H9 (cell line): ENCODE results near the gene NUCB2. TPM values are rescaled to one million over a fixed set of nuclear protein-coding genes. Genes with fewer than 3 reads are reported as not detected.

ENCODE experiments used
- DNase-seq: peaks from one replicate; pipeline ENCODE4 v3.0.0-alpha.2; 2017
- H2AFZ ChIP-seq: one replicate; pipeline ENCODE4 v1.6.1; 2013; ENCODE audit warnings: mild to moderate bottlenecking, low read length, control low read depth, moderate library complexity
- H2AK5ac ChIP-seq: 2 replicates; pipeline ENCODE4 v1.6.1; 2013; ENCODE audit warnings: low read length, control low read depth, mixed read lengths; ENCODE audit not compliant: insufficient read length
- H2BK120ac ChIP-seq: one replicate; pipeline ENCODE4 v1.6.1; 2013; ENCODE audit warnings: low read depth, mild to moderate bottlenecking, low read length, control low read depth, inconsistent platforms; ENCODE audit not compliant: poor library complexity, severe bottlenecking
- H2BK12ac ChIP-seq: 2 replicates; pipeline ENCODE4 v1.6.1; 2013; ENCODE audit warnings: low read length, control low read depth, mixed read lengths, low read depth; ENCODE audit not compliant: insufficient read length
- H2BK15ac ChIP-seq: 2 replicates; pipeline ENCODE4 v1.6.1; 2013; ENCODE audit warnings: low read depth, low read length, control low read depth
- H2BK20ac ChIP-seq: one replicate; pipeline ENCODE4 v1.6.1; 2013; ENCODE audit warnings: low read depth, mild to moderate bottlenecking, low read length, control low read depth, inconsistent platforms; ENCODE audit not compliant: poor library complexity, severe bottlenecking
- H2BK5ac ChIP-seq: 2 replicates; pipeline ENCODE4 v1.6.1; 2013; ENCODE audit warnings: low read length, control low read depth, mixed read lengths; ENCODE audit not compliant: insufficient read length
- H3K14ac ChIP-seq: 2 replicates; pipeline ENCODE4 v1.6.1; 2013; ENCODE audit warnings: low read length, control low read depth; ENCODE audit not compliant: insufficient read depth
- H3K18ac ChIP-seq: 2 replicates; pipeline ENCODE4 v1.6.1; 2013; ENCODE audit warnings: low read depth, mild to moderate bottlenecking, mixed read lengths, low read length, control low read depth; ENCODE audit not compliant: insufficient read length
- H3K23ac ChIP-seq: 2 replicates; pipeline ENCODE4 v1.6.1; 2013; ENCODE audit warnings: low read length, control low read depth, mixed read lengths, low read depth; ENCODE audit not compliant: insufficient read length
- H3K23me2 ChIP-seq: 2 replicates; pipeline ENCODE4 v1.6.1; 2013; ENCODE audit warnings: low read depth, mild to moderate bottlenecking, mixed read lengths, low read length, control low read depth; ENCODE audit not compliant: insufficient read length, poor library complexity, severe bottlenecking
- H3K27ac ChIP-seq: 2 replicates; pipeline ENCODE4 v1.5.1; 2013; ENCODE audit warnings: low read length, control low read depth, mixed read lengths, low read depth; ENCODE audit not compliant: insufficient read length
- H3K27me3 ChIP-seq: 2 replicates; pipeline ENCODE4 v1.6.1; 2013; ENCODE audit warnings: low read length, control low read depth, inconsistent platforms; ENCODE audit not compliant: insufficient read depth
- H3K4ac ChIP-seq: 2 replicates; pipeline ENCODE4 v1.6.1; 2013; ENCODE audit warnings: low read depth, mild to moderate bottlenecking, control low read depth, inconsistent platforms, low read length, moderate library complexity
- H3K4me1 ChIP-seq: 2 replicates; pipeline ENCODE4 v1.6.1; 2013; ENCODE audit warnings: low read length, control low read depth, inconsistent platforms; ENCODE audit not compliant: insufficient read depth
- H3K4me2 ChIP-seq: 2 replicates; pipeline ENCODE4 v1.6.1; 2013; ENCODE audit warnings: low read length, control low read depth, mixed read lengths; ENCODE audit not compliant: insufficient read length, insufficient read depth
- H3K56ac ChIP-seq: 2 replicates; pipeline ENCODE4 v1.6.1; 2013; ENCODE audit warnings: low read depth, mild to moderate bottlenecking, mixed read lengths, low read length, control low read depth; ENCODE audit not compliant: insufficient read length
- H3K79me1 ChIP-seq: 2 replicates; pipeline ENCODE4 v1.6.1; 2013; ENCODE audit warnings: low read depth, mild to moderate bottlenecking, moderate library complexity, low read length, control low read depth, inconsistent platforms; ENCODE audit not compliant: insufficient read depth, poor library complexity, severe bottlenecking
- H3K79me2 ChIP-seq: 2 replicates; pipeline ENCODE4 v1.6.1; 2013; ENCODE audit warnings: low read length, control low read depth, inconsistent platforms; ENCODE audit not compliant: insufficient read depth
- H3K9ac ChIP-seq: 2 replicates; pipeline ENCODE4 v1.6.1; 2013; ENCODE audit warnings: low read length, control low read depth, mixed read lengths; ENCODE audit not compliant: insufficient read length; ENCODE audit errors: extremely low read depth
- H3K9me3 ChIP-seq: one replicate; pipeline ENCODE4 v1.6.1; 2013; ENCODE audit warnings: low read depth, low read length, inconsistent platforms; ENCODE audit not compliant: control insufficient read depth
- H3T11ph ChIP-seq: one replicate; pipeline ENCODE4 v1.6.1; 2013; ENCODE audit warnings: mild to moderate bottlenecking, low read length, control low read depth, inconsistent platforms
- H4K20me1 ChIP-seq: one replicate; pipeline ENCODE4 v1.6.1; 2013; ENCODE audit not compliant: control insufficient read depth, insufficient read length, insufficient read depth
- H4K5ac ChIP-seq: 2 replicates; pipeline ENCODE4 v1.6.1; 2013; ENCODE audit warnings: low read depth, mild to moderate bottlenecking, mixed read lengths, low read length, control low read depth; ENCODE audit not compliant: insufficient read length
- H4K8ac ChIP-seq: replicated peaks from 2 replicates; pipeline ENCODE4 v1.6.1; 2013; ENCODE audit warnings: low read length, control low read depth, mixed read lengths, low read depth; ENCODE audit not compliant: insufficient read length
- H4K91ac ChIP-seq: 2 replicates; pipeline ENCODE4 v1.6.1; 2013; ENCODE audit warnings: low read depth, mild to moderate bottlenecking, moderate library complexity, mixed read lengths, low read length, control low read depth; ENCODE audit not compliant: insufficient read length
- H3K27ac Mint-ChIP-seq, 3 experiments: 2 replicates in 2 of 3; 3 replicates in 1 of 3; pipeline ENCODE4 v1.8.0; 2020 to 2021; ENCODE audit warnings: mixed read lengths in 3 of 3, mild to moderate bottlenecking in 1 of 3, moderate library complexity in 1 of 3
- H3K27me3 Mint-ChIP-seq: 2 replicates; pipeline ENCODE4 v1.8.0; 2021; ENCODE audit warnings: low read depth, mild to moderate bottlenecking, moderate library complexity, mixed read lengths
- H3K36me3 Mint-ChIP-seq, 3 experiments: 2 replicates in 2 of 3; 3 replicates in 1 of 3; pipeline ENCODE4 v1.8.0; 2020 to 2021; ENCODE audit warnings: low read depth in 3 of 3, mixed read lengths in 3 of 3; ENCODE audit not compliant: insufficient read depth in 1 of 3
- H3K4me1 Mint-ChIP-seq, 2 experiments: 2 replicates each; pipeline ENCODE4 v1.8.0; 2020; ENCODE audit warnings: mixed read lengths in 2 of 2
- H3K4me3 Mint-ChIP-seq, 2 experiments: 2 replicates in 1 of 2; 3 replicates in 1 of 2; pipeline ENCODE4 v1.8.0; 2020 to 2021; ENCODE audit warnings: mild to moderate bottlenecking in 2 of 2, mixed read lengths in 2 of 2, moderate library complexity in 1 of 2
- H3K9me3 Mint-ChIP-seq, 2 experiments: 2 replicates in 1 of 2; 3 replicates in 1 of 2; pipeline ENCODE4 v1.8.0; 2020; ENCODE audit warnings: mild to moderate bottlenecking in 2 of 2, mixed read lengths in 2 of 2, moderate library complexity in 1 of 2
- CTCF ChIP-seq: fragments of 200-600 bp; sonication (generic); conservative IDR thresholded peaks from 3 replicates; pipeline ENCODE4 v1.8.0; 2021; ENCODE audit warnings: antibody characterized with exemption, mild to moderate bottlenecking
- WGBS: extraction: QIAGEN DNeasy Blood & Tissue Kit; methylation state at CpG from one replicate; pipeline ENCODE4 v1.1.7; 2013; ENCODE audit warnings: missing lambda C conversion rate, low lambda C conversion rate, mixed read lengths; ENCODE audit not compliant: insufficient read length; ENCODE audit errors: extremely low coverage; 5-methylcytosine and 5-hydroxymethylcytosine counted together
- total RNA-seq: library from RNA; stranded (reverse); gene quantifications from 2 replicates; pipeline ENCODE4 v1.2.1, GENCODE V29; 2021

NUCB2 gene
- total RNA-seq, 1 experiment from 2014 or later = 29.1 TPM

- H3K27me3 Mint-ChIP-seq = no peaks in the 10 kb centered on the region
- Histone ChIP-seq H2BK12ac (no peak overlapping the region), H4K20me1 (no peaks in the 10 kb centered on the region), H3K79me2 (no peaks in the 10 kb centered on the region), H2AK5ac (no peak overlapping the region), H3K14ac (no peak overlapping the region), H2BK120ac (no peak overlapping the region), H3K4me1 (no peaks in the 10 kb centered on the region), H3K9me3 (no peaks in the 10 kb centered on the region), H3K18ac (no peak overlapping the region), H3K79me1 (no peaks in the 10 kb centered on the region), H3K56ac (no peak overlapping the region), H3K27ac (no peak overlapping the region), H3K4me2 (no peak overlapping the region), H3K9ac (no peak overlapping the region), H2BK15ac (no peak overlapping the region), H3K23ac (no peak overlapping the region), H4K5ac (no peak overlapping the region), H2AFZ (no peak overlapping the region), H3K27me3 (no peaks in the 10 kb centered on the region), H3T11ph (no peak overlapping the region), H3K4ac (no peak overlapping the region), H3K23me2 (no peaks in the 10 kb centered on the region), H4K8ac (no peak overlapping the region), H4K91ac (no peak overlapping the region), H2BK5ac (no peak overlapping the region), H2BK20ac (no peak overlapping the region)
- H3K27ac Mint-ChIP-seq = no peak overlapping the region
- no peak overlapping the region for H3K4me3 Mint-ChIP-seq
- H3K36me3 Mint-ChIP-seq = peaks cover 0 to 4% (median 0%) of the 10 kb centered on the region in 3 experiments; a peak in 2 of 7 replicates
- DNase-seq = no peak
- TF ChIP-seq CTCF = no peak
- H3K4me1 Mint-ChIP-seq = no peaks in the 10 kb centered on the region
- H3K9me3 Mint-ChIP-seq = no peaks in the 10 kb centered on the region
- no CpG with 5 or more reads among the region's 4 CpGs for WGBS
Observed at GRCh38 chr11:17287058-17287457, 10.5 kb downstream of the NUCB2 start.
